HG03066 (cell line): ENCODE data around the gene IRAK2.
"Not testable (repeated sequence)": the region's sequence is repeated elsewhere in the genome, so short reads cannot be mapped to it uniquely, and the experiment has no call there.

Experiments
- ATAC-seq: cut with Tn5 transposase; IDR thresholded peaks from one replicate; pipeline ENCODE4 v1.9.1; 2021; ENCODE audit warnings: low read depth; ENCODE audit not compliant: unreplicated experiment

Gene IRAK2

DNA sequence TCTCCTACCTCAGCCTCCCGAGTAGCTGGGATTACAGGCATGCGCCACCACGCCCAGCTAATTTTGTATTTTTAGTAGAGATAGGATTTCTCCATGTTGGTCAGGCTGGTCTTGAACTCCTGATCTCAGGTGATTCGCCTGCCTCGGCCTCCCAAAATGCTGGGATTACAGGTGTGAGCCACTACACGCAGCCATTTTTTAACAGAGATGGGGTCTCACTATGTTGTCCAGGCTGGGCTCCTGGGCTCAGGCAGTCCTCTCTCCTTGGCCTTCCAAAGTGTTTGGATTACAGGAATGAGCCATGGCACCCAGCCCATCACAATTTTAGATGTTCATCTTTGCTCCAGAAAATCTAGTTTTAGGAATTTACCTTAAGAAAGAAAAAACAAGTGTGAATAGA lies 6.2 kb upstream of the IRAK2 start:
- not testable (repeated sequence) for ATAC-seq

DNA sequence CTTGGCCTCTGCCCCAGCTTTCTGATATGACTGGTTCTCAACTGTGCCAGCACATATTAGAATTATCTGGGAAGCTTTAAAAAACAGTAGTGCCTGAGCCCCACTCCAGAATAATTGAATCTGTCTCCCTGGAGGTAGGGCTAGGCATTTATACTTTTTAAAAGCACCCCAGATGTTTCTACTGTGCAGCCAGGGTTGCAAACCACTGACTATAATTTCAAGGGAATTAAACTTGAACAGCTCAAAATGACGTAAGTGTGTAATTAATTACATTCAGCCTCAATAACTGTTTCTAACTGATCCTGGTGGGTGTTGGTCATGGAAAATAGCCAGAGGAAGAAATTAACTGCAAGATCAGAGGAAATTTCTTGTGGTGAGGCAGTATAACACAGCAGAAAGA lies 4.4 kb upstream of the IRAK2 start:
- ATAC-seq, result no peak

DNA sequence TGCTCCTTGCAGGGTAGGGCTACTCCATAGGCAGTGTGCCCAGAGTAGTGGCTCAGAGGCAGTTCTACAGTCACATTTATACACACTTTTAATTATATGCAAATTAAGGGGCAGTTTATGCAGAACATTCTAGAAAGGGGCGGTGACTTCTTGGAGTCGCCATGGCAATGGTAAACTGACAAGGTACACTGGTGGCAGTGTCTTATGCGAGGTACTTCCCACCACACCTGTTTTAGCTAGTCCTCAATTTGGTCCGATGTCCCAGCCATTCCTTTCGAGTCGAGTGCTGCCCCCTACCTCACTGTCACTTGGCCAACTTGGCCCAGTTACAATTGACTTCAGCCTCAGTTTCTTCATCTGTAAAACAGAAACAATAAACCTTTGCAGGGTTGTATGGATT lies 3.8 kb upstream of the IRAK2 start:
- ATAC-seq, result no peak

DNA sequence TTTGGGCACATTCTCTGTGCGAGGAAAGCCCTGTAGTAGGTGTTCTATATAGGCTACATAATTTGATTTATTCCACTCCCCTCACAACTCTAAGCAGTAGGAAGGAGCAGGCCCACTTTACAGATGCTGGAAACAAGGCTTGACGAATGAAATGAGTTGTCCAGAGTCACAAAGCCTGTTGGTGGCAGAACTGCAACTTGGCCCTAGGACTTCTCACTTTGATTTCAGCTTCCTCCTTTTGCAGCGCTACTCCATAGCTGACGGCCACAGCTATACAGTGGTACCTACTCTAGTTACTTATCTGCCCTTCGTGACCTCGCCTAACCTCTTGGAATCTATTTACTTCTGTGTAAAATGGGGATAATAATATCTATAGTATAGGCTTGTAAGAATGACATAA lies 2.5 kb upstream of the IRAK2 start:
- no peak for ATAC-seq

DNA sequence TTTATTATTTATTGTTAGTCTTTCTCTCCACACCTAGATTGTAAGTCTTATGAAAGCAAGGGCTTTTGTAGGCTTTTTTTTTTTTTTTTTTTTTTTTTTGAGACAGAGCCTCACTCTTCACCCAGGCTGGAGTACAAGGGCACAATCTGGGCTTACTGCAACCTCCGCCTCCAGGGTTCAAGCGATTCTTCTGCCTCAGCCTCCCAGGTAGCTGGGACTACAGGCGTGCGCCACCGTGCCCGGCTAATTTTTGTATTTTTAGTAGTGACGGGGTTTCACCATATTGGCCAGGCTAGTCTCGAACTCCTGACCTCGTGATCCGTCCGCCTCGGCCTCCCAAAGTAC lies 546 bp upstream of the IRAK2 start:
- not testable (repeated sequence) for ATAC-seq

DNA sequence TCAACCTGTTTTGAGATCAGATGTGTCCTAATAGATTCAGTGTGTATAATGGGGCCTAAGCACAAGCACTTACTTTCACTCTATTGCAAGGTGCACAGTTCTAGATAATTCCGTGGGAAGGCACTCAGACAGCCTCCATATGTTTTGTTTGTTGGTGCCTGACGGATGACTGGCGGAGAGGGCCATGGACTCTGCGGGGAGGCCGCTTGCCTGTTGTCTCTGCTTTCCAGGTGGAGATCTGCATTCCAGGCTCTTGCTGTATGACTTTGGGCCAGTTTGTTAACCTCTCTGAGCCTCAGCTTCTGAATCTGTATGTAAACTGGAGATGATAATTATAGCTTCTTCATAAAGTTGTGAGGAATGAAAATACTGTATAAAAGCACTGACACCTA lies 1.5 kb downstream of the IRAK2 start:
- no peak for ATAC-seq

DNA sequence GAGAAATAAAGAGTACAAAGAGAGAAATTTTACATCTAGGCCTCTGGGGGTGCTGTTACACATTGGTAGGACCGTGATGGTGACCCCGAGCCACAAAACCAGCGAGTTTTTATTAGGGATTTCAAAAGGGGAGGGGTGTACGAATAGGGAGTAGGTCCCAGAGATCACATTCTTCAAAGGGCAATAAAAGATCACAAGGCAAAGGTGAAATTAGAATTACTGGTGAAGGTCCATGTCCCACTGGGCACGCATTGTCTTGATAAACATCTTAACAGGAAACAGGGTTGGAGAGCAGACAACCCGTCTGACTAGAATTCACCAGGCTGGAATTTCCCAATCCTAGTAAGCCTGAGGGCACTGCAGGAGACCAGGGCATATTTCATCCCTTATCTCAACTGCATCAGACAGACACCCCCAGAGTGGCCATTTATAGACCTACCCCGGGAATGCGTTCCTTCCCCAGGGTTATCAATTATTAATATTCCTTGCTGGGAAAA lies 4.3 kb downstream of the IRAK2 start:
- no peak for ATAC-seq

DNA sequence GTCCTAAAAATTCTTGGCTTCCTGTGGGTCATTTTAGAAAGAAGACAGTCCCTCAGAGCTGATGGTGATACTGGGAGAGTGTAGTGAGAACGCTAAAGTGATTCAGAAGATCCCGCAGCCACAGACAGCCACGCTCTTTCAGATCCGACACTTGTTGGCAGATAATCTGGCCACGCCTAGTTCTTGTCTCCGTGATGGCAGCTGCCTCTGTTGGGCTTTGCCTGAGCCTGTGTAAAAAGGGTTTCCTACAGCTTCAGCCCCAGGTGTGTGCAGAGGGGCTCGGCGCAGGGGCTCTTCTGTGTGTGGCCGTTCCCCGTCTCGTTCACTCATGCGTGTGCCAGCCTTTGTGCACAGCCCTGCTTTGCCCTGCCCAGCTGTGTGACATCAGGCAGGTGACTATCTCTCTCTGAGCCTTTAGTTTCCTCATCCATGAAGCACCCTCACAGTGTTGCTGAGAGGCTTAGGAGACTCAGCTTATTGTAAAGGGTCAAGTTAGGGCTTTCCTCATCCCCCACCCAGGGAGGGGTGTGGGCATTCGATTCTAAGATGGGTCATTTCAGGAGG lies 6.3 kb downstream of the IRAK2 start:
- no peak for ATAC-seq

DNA sequence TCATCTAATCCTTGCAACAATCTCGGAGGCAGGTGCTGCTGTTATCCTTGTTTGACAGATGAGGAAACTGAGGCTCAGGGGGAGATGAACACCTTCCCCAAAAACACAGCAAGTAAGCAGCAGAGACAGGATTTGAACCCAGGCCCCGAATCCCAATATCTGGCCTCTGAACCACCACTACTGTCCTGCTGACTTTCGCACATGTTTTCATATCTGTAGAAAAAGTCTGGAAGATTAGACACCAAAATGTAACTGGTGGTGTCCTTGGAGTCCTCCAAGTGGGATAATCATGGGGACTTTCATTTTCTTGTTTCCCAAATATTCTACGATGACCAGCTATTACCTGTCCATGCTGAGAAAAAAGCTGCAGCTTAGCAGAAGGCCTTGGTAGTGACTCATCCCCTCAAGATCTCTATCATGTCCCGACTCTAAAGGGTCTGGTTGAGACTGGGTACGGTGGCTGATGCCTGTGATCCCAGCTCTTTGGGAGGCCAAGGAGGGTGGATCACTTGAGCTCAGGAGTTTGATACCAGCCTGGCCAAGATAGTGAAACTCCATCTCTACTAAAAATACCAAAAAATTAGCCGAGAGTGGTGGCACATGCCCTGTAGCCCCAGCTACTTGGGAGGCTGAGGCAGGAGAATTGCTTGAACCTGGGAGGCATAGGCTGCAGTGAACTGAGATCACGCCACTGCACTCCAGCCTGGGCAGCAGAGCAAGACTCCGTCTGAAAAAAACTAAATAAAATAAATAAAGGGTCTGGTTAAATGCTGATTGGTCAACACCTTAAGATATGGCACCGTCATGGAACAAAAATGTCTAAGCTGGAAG lies 8.6 kb downstream of the IRAK2 start:
- no peak for ATAC-seq

DNA sequence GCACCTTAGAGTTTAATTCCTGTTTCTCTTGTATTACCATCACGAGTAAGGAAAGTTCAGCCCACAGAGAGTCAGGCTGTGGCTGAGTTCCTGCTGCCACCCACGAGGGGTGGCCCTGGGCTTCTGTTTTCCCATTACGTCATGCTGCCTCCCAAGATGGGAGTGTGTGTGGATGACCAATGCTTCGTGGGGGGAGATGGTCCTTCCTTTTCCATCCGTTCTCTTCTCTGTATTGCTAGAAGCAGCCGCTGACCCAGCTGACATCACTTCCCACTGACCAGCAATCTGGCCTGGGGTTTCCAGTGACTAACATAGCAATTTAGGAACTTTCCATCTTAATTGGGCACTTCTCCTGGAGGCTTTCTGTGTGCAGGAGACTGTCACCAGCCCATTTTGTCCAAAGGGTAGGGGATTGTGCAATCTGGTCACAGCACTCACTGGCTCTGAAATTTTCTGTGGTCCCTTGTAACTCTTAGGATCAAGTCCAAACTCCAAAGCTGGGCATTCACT lies 9.3 kb downstream of the IRAK2 start:
- ATAC-seq, result no peak

DNA sequence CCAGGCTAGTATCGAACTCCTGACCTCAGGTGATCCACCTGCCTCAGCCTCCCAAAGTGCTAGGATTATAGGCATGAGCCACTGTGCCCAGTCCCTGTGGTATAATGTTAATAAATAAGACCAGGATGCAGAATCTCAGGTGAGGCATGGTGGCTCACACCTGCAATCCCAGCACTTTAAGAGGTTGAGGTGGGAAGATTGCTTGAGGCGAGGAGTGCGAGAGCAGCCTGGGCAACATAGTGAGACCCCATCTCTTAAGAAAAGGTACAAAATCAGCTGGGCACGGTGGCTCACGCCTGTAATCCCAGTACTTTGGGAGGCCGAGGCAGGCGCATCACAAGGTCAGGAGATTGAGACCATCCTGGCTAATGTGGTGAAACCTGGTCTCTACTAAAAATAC lies 10.6 kb downstream of the IRAK2 start:
- ATAC-seq, result not testable (repeated sequence)

DNA sequence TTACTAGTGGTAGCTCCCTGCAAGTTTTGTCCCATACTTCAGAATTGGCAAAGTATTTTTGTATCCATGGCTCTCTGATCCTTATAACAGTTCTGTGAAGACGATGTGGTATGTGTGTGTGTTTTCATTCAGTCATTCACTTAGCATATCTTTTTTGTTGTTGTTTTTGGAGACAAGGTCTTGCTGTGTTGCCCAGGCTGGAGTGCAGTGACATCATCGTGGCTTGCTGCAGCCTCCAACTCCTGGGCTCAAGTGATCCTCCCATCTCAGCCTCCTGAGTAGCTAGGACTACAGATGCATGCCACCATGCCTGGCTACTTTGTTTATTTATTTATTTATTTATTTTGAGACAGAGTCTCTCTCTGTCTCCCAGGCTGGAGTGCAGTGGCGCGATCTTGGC lies 11.4 kb downstream of the IRAK2 start:
- ATAC-seq, result not testable (repeated sequence)

DNA sequence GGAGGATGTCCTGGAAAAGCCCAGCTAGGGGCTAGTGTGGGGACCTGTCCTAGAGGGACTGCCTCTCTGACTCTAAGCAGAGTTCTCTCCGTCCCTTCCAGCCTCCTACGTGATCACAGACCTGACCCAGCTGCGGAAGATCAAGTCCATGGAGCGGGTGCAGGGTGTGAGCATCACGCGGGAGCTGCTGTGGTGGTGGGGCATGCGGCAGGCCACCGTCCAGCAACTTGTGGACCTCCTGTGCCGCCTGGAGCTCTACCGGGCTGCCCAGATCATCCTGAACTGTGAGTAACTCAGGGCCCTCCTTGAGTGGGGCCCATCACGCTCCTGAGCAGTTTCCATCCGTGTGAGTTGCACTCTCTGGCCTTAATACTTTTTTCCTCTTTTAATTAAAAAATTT lies 13.0 kb downstream of the IRAK2 start:
- ATAC-seq, result no peak

DNA sequence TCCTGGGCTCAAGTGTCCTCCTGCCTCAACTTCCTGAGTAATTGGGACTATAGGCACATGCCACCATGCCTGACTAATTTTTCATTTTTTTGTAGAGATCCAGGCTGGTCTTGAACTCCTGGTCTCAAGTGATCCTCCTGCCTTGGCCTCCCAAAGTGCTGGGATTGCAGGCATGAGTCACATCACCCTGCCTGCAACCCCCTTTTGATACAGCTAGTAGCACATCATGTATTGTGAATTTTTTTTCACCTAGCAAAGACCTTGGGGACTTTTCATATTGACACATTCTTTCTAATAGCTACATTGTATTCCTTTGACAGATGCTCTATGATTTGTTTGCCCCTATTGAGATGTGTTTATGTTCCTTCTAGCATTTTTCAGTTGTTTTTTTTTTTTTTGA lies 14.2 kb downstream of the IRAK2 start:
- no peak for ATAC-seq

DNA sequence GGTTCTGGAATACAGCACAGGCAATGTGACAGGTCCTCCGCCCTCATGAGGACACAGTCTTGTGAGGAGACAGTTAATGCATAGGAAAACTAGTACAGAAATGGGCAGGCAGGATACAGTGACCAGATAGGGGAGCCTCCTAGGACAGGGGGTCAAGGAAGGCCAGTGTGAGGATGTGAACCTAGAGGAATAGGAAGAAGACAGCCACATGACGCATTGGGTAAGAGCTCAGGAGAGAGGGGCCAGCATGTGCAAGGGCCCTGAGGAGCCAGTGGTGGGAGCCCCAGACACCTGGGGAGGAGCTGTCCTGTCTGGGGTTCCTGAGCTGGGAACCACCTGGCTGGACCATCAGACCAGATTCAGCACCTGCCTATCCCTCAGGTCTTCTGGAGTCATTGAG lies 15.6 kb downstream of the IRAK2 start:
- no peak for ATAC-seq

DNA sequence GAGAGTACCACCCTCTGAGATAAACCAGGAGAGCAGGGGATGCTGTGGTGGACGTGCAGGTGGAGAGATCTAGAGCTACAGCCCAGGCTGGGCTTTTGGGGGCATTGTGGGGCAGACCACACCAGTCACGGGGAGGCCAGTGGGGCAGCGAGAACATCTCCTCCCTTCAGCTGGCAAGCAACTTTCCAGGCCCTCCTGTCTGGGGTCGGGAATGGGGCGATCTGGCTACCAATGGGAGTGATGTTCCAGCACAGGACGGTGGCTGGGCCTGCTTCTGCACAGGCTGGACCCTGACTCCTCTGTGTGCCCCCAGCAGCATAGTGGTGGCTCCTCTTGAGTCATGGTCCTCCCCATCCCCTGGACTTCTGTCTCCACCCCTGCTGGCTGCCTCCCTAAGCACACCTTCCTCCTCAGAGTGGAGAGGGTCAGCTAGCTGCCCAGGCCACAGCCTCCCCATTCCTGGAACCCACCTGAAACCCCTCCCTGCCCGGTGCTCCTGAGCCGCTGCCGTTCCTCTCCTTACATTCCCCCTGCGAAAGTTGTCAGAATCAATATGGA lies 16.1 kb downstream of the IRAK2 start:
- ATAC-seq, result no peak

DNA sequence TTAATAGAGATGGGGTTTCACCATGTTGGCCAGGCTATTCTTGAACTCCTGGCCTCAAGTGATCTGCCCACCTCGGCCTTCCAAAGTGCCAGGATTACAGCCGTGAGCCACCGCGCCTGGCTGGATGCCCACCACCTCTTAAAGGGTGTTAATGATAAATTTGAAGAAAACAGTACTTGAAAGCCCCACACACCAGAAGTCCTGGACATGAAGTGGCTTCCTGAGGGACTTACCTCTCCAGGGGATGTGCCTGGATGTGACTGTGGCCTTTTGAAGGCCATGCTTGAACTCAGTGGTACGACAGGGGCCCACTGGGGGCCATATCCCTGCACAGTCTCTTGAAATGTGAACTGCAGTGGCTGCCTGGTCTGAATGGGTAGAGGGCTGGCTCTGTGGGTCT lies 18.2 kb downstream of the IRAK2 start:
- no peak for ATAC-seq

DNA sequence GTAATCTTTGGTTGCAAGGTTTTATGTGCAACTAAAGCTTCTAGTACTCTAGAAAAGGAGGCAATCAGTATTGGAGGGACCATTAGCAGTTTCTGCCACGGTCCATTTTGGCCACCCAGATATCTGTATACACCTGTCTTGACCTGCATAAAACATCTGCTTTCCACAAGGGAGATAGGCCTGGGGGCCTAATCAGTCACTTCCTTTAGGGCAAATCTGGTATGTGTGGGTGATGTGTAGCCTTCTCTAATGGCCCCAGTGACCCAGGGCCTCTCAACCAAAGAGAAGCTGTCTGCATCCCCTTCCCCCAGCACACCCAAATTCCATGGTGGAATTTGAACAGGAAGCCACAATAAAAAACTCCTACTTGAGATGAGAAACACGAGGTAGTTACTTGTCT lies 19.5 kb downstream of the IRAK2 start:
- ATAC-seq, result no peak

DNA sequence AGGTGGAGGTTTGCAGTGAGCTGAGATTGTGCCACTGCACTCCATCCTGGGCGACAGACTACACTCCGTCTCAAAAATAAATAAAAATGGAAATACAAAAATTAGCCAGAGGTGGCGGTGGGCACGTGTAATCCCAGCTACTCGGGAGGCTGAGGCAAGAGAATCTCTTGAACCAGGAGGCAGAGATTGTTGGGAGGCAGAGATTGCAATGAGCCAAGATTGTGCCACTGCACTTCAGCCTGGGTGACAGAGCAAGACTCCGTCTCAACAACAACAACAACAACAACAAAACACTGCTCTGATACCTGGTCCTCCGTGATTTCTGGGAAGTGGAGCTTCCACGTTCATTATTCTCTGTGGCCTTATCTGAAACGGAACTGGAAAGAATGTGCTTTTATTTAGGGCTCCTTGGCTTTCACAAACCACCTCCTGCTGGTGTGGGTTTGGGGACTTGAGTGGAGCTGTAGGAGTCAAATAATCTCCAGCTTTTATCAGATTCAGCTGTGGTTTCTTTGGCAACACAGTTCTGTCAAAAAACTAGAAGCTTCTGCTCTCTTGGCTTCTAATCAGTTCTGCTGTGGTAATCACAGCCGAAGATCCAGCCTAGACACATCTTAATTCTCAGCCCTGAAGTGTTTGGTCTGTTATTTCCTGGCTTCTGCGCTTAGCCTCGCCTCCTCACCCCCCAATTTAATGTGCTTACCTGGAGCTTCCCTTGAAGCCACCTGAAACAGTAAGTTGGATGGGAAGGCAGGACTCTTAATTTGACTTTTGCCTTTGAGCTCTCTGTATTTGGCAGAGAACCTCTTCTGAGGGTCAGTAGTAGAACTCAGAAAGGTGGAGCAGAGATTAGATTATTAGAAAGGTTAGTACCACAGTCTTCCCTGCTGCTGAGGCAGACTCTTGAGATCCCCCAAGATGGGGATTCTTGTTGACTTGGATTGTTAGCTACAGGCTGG lies 21.4 kb downstream of the IRAK2 start:
- ATAC-seq, result no peak

DNA sequence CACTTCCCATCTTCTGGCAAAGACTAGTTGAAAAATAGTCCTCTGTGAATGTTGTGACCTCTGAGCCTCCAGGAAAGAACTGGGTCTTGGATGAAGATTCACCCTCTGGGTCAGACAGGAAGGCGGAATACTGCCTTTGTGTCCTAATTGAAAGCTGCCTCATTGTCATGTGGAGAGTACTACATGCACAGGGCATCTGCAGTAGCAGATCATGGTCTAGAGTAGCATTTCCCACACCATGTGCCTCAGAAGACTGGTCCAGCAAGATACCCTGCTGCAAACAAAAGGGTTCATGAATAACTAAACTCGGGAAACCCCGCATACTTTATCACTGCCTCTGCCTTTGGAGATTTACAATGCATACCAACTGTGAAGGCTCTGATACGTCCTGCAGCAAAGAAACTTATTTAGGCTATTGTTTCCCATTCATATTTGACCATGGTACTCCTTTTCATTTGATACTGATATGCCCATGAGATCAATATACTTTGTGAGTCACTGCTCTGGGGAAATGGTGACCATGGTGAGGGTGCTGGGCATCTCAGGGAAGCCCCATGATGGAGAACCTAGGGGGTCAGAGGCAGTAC lies 22.7 kb downstream of the IRAK2 start:
- no peak for ATAC-seq
